Activated CD8-positive, alpha-beta memory T cell treated with anti-CD3 and anti-CD28 coated beads for 48 hours (primary cell): ENCODE results near the gene TNFSF12.
A peak's percentile ranks its signal among the peaks of the same experiment; 100 is the strongest.

Experiments
- DNase-seq, 3 experiments: peaks; one replicate each; pipeline ENCODE4 v3.0.0-alpha.2; 2020; ENCODE audit warnings: low read depth in 2 of 3, low spot score in 2 of 3

The TNFSF12 gene, protein sequence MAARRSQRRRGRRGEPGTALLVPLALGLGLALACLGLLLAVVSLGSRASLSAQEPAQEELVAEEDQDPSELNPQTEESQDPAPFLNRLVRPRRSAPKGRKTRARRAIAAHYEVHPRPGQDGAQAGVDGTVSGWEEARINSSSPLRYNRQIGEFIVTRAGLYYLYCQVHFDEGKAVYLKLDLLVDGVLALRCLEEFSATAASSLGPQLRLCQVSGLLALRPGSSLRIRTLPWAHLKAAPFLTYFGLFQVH

GRCh38 chr17:7548585-7549400, at the start of gene TNFSF12:
TSS of gene TNFSF12 (plus strand) at chr17:7549058. CDS start at chr17:7549154, 96 bp downstream.
- DNase-seq: peak in 1 of 3 experiments; percentile 45

DNA sequence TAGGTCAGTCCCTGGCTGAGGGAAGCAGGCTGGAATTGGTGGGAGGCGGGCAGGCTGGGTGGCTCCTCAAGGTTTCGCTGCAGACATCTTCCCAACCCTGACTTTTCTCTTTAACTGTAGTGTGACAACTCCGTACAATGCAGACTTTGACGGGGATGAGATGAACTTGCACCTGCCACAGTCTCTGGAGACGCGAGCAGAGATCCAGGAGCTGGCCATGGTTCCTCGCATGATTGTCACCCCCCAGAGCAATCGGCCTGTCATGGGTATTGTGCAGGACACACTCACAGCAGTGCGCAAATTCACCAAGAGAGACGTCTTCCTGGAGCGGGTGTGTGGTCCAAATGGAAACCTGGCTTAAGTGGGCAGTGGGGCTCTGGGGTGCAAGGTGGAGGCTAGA, 49.7 kb upstream of the TNFSF12 start:
- DNase-seq: no peak

- DNase-seq: no peak
Observed at GRCh38 chr17:7501729-7502128, 47.1 kb upstream of the TNFSF12 start.

DNA sequence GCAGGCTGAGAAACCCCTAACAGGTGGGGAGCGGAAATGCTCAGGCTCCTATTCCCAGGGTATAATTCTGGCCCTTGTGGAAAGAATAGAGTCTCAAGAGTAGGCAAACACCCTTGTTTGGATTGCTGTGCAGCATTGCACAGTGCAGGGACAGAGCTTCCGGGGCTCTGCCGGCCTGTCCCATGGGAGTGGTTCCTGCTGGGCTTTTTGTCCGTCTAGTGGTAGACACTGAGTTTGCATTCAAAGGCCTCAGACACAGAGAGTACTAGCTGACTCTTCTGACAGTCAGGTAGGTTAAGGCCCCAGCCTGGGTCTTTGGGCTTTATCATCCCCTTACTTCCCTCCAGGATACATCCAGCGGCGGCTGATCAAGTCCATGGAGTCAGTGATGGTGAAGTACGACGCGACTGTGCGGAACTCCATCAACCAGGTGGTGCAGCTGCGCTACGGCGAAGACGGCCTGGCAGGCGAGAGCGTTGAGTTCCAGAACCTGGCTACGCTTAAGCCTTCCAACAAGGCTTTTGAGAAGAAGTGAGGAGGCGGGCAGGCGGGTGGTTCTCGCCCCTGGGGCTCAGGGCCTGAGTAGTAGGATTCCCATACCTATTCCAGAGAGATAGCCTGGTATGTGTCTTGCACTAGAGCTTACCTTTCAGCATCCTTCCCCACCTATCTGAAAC, 46.5 kb upstream of the TNFSF12 start:
- no peak for DNase-seq

DNA sequence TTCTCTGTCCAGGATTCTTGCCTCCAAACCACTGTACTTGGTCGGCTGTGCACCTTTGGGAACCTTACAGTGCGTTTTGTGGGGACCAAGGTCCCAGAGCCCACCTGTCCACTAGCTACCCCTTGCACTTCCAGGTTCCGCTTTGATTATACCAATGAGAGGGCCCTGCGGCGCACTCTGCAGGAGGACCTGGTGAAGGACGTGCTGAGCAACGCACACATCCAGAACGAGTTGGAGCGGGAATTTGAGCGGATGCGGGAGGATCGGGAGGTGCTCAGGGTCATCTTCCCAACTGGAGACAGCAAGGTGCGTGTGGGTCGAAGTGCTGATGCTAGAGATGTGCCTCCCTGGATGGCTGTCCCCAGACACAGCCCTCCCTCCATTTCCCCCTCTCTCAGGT, 45.9 kb upstream of the TNFSF12 start:
- DNase-seq: no peak

GRCh38 chr17:7503521-7503920, 45.3 kb upstream of the TNFSF12 start:
- no peak for DNase-seq

- DNase-seq: no peak
Observed at GRCh38 chr17:7508145-7508544, 40.7 kb upstream of the TNFSF12 start.

GRCh38 chr17:7508846-7509245, 40.0 kb upstream of the TNFSF12 start:
- no peak for DNase-seq

DNA sequence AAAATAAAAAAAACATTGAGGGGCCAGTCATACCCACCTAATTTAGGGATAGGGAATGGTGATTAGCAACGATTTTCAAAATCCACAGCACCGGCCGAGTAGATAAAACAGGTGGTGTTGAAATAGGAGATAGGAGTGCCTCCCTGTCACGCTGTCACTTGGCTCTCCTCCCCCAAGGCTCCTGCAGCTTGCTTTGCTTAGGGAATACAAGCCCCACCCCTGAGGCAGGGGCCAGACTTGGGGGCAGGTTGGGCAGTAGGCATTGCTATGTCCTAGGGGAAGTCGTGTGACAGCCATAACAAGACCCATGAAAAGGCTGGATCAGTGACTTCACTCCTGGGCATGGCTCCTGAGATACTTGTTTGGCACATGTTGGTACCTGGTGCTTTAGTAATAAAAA, 38.9 kb upstream of the TNFSF12 start:
- DNase-seq: no peak

GRCh38 chr17:7511108-7511507, 37.8 kb upstream of the TNFSF12 start:
- no peak for DNase-seq

DNA sequence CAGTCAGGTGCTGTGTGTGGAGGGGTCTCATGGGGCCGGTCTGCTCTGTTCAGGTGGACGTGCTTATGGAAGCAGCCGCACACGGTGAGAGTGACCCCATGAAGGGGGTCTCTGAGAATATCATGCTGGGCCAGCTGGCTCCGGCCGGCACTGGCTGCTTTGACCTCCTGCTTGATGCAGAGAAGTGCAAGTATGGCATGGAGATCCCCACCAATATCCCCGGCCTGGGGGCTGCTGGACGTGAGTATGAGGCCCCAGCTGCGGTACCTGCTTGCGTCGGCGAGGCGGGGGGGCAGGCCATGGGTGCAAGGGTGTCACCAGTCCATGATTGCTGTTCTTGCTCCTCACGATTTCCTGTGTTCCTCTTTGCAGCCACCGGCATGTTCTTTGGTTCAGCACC, 36.8 kb upstream of the TNFSF12 start:
- no peak for DNase-seq

- DNase-seq: no peak
Observed at GRCh38 chr17:7512824-7513540, 35.9 kb upstream of the TNFSF12 start.

- DNase-seq: no peak
Observed at GRCh38 chr17:7513850-7514419, 34.9 kb upstream of the TNFSF12 start.

GRCh38 chr17:7515911-7516610, 32.8 kb upstream of the TNFSF12 start:
- DNase-seq: no peak

- no peak for DNase-seq
Observed at GRCh38 chr17:7523033-7523432, 25.8 kb upstream of the TNFSF12 start.

GRCh38 chr17:7528842-7529241, 20.0 kb upstream of the TNFSF12 start:
- DNase-seq: no peak

GRCh38 chr17:7530023-7530900, 18.6 kb upstream of the TNFSF12 start:
- no peak for DNase-seq

DNA sequence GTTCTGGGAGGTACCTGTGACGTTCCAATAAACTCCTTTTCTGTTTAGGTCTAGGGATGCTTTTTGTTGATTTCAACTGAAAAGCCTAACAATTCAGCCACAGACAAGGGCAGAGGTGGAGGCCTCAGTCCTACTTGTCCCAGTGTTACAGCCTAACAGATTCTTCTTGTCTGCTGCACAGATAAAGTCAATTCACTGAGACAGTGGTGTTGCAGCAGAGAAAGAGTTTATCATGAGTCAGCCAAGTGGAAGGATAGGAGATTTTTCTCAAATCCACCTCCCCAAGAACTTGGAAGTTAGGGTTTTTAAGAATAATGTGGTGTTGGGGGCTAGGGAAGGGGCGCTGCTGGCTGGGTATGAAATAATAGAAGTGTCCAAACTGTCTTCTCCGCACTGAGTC, 10.8 kb upstream of the TNFSF12 start:
- DNase-seq: no peak

DNA sequence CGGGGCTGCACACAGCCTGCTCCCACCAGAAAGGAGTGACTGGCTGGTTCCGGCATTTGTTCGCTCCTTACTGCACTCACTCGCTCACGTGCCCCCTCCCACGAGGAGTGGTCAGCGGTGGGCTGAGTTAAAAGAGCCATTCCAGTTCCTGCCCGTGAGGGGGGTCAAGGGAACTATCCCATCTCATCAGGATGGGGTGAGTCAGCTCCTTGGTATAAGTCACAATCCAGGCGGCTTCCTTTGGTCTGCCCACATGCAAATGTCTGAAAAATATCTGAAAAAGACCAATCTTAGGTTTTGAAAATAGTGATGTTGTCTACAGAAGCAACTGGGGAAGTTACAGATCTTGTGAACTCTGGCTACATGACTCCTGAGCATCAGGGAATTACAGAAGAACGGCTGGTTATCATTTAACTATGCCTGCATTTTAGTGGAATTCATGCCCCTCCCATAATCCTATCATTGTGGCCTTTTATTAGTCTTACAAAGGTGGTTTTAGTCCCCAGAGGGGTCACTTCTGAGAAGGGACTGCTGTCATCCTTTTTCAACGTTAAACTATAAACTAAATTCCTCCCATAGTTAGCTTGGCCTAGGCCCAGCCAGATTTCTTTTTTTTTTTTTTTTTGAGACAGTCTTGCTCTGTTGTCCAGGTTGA, 9.8 kb upstream of the TNFSF12 start:
- DNase-seq: no peak
